HG03135 (cell line): ENCODE measurements around the gene TRMT61A.
"Not testable (repeated sequence)": the region's sequence is repeated elsewhere in the genome, so short reads cannot be mapped to it uniquely, and the experiment has no call there.

Experiments
- ATAC-seq: cut with Tn5 transposase; IDR thresholded peaks from one replicate; pipeline ENCODE4 v1.9.1; 2021; ENCODE audit warnings: mild to moderate bottlenecking, moderate library complexity; ENCODE audit not compliant: unreplicated experiment

The TRMT61A gene

GRCh38 chr14:103521951-103522563 is 6.9 kb upstream of the TRMT61A start:
- no peak for ATAC-seq

GRCh38 chr14:103522649-103523574 is 6.1 kb upstream of the TRMT61A start, which contains the start of gene CKB:
TSS of gene CKB (minus strand) at chr14:103522830. CDS start at chr14:103522493, 337 bp downstream.
- ATAC-seq: no peak

GRCh38 chr14:103523575-103523954 is 5.4 kb upstream of the TRMT61A start:
- no peak for ATAC-seq

GRCh38 chr14:103524002-103524935 is 4.7 kb upstream of the TRMT61A start:
- no peak for ATAC-seq

- not testable (repeated sequence) for ATAC-seq
Observed at GRCh38 chr14:103525430-103526246, 3.4 kb upstream of the TRMT61A start.

- no peak for ATAC-seq
Observed at GRCh38 chr14:103526247-103526913, 2.6 kb upstream of the TRMT61A start.

GRCh38 chr14:103526914-103527248 is 2.1 kb upstream of the TRMT61A start:
- no peak for ATAC-seq

- peak; percentile 59 for ATAC-seq
Observed at GRCh38 chr14:103527408-103528145, 1.4 kb upstream of the TRMT61A start.

GRCh38 chr14:103528146-103528586 is 830 bp upstream of the TRMT61A start:
- no peak for ATAC-seq

- no peak for ATAC-seq
Observed at GRCh38 chr14:103529383-103530365, 678 bp downstream of the TRMT61A start.

GRCh38 chr14:103530390-103530789 is 1.4 kb downstream of the TRMT61A start:
- ATAC-seq: no peak

- ATAC-seq: no peak
Observed at GRCh38 chr14:103530831-103531230, 1.8 kb downstream of the TRMT61A start.

GRCh38 chr14:103531421-103532215 is 2.6 kb downstream of the TRMT61A start:
- ATAC-seq: no peak

- ATAC-seq: no peak
Observed at GRCh38 chr14:103532216-103533136, 3.5 kb downstream of the TRMT61A start.

- no peak for ATAC-seq
Observed at GRCh38 chr14:103533137-103533998, 4.4 kb downstream of the TRMT61A start.
